GM12878 (cell line): ENCODE measurements around the gene KLK8. TPM values are rescaled to one million over a fixed set of nuclear protein-coding genes. Genes with fewer than 3 reads are reported as not detected.

Experiments used
- ATAC-seq: fragments of 200-7000 bp; cut with Tn5 transposase; 3 replicates; pipeline ENCODE4 v1.9.1; 2020; ENCODE audit warnings: mild to moderate bottlenecking, moderate library complexity
- BruUV-seq: library from RNA; stranded (reverse); fragments of 400-500 nt; replicated peaks from 2 replicates; lab custom pipeline; 2021; lab: Mats Ljungman, UMichigan
- CTCF ChIA-PET: fragments of 300-600 bp; sonication (Branson Sonifier 250); formaldehyde crosslinking; extraction: SDS; loops from one replicate; lab custom pipeline; 2021; ENCODE audit warnings: inconsistent platforms; lab: Yijun Ruan, JAX
- POLR2A ChIA-PET: fragments of 350-600 bp; formaldehyde crosslinking; extraction: SDS; loops from one replicate; lab custom pipeline; 2021; ENCODE audit warnings: inconsistent platforms; lab: Charles Lee
- RAD21 ChIA-PET: fragments of 300-600 bp; sonication (Branson Sonifier 250); formaldehyde crosslinking; loops from one replicate; lab custom pipeline; 2023; ENCODE audit warnings: antibody characterized with exemption; ENCODE audit not compliant: unreplicated experiment; lab: Charles Lee
- SMC1A ChIA-PET: fragments of 300-600 bp; sonication (Branson Sonifier 250); formaldehyde crosslinking; loops from one replicate; lab custom pipeline; 2023; ENCODE audit not compliant: unreplicated experiment, uncharacterized antibody; lab: Charles Lee
- DNase-seq: peaks from one replicate; pipeline ENCODE4 v3.0.0-alpha.2; 2011; ENCODE audit warnings: low read depth, low spot score
- FAIRE-seq: peaks from 3 replicates; lab custom pipeline; 2011; peaks lifted over from hg19 to GRCh38; lab: Jason Lieb, UNC
- H2AFZ ChIP-seq: 2 replicates; pipeline ENCODE4 v1.6.0; 2011; ENCODE audit warnings: low read depth, low read length, control low read depth; ENCODE audit not compliant: control insufficient read depth
- H3K27ac ChIP-seq: 2 replicates; pipeline ENCODE4 v1.5.1; 2011; ENCODE audit warnings: control low read depth; ENCODE audit not compliant: control insufficient read depth, insufficient read depth
- H3K27me3 ChIP-seq, 2 experiments: replicated peaks in 1 of 2; 2 replicates each; pipeline versions ENCODE4 v1.6.0 to v1.6.1; 2011; ENCODE audit warnings: low read length in 1 of 2; ENCODE audit not compliant: control insufficient read depth in 2 of 2, insufficient read depth in 2 of 2
- H3K36me3 ChIP-seq, 2 experiments: 2 replicates each; pipeline ENCODE4 v1.5.1; 2011; ENCODE audit warnings: low read length in 1 of 2; ENCODE audit not compliant: control insufficient read depth in 2 of 2, insufficient read depth in 2 of 2
- H3K4me1 ChIP-seq: 2 replicates; pipeline ENCODE4 v1.6.1; 2011; ENCODE audit warnings: mild to moderate bottlenecking, low read length, moderate library complexity, mixed read lengths; ENCODE audit not compliant: control insufficient read depth, insufficient read depth
- H3K4me2 ChIP-seq: 2 replicates; pipeline ENCODE4 v1.6.0; 2011; ENCODE audit warnings: control low read depth; ENCODE audit not compliant: control insufficient read depth, insufficient read depth
- H3K4me3 ChIP-seq: fragments of 200-600 bp; sonication (generic); 2 replicates; pipeline ENCODE4 v1.5.1; 2016
- H3K79me2 ChIP-seq: 2 replicates; pipeline ENCODE4 v1.6.0; 2011; ENCODE audit warnings: low read length; ENCODE audit not compliant: control insufficient read depth, insufficient read depth
- H3K9ac ChIP-seq: 2 replicates; pipeline ENCODE4 v1.8.0; 2011; ENCODE audit warnings: low read length, control low read depth, mixed read lengths; ENCODE audit not compliant: control insufficient read depth, insufficient read depth
- H3K9me3 ChIP-seq: replicated peaks from 3 replicates; pipeline ENCODE4 v1.5.1; 2011; ENCODE audit warnings: mild to moderate bottlenecking, low read length; ENCODE audit not compliant: control insufficient read depth, insufficient read depth
- H4K20me1 ChIP-seq: 2 replicates; pipeline ENCODE4 v1.6.0; 2011; ENCODE audit not compliant: control insufficient read depth, insufficient read depth
- CHD2 ChIP-seq: IDR thresholded peaks from 2 replicates; pipeline ENCODE4 v1.6.1; 2011; ENCODE audit warnings: low read depth, low read length, improper control_type of control experiment, borderline replicate concordance
- SIX5 ChIP-seq: IDR thresholded peaks from 2 replicates; pipeline ENCODE4 v1.6.1; 2011; ENCODE audit warnings: mild to moderate bottlenecking, low read depth, low read length, moderate library complexity; ENCODE audit not compliant: severe bottlenecking
- TAF1 ChIP-seq: IDR thresholded peaks from 2 replicates; pipeline ENCODE4 v1.6.1; 2011; ENCODE audit warnings: mild to moderate bottlenecking, low read depth, low read length, borderline replicate concordance
- TBL1XR1 ChIP-seq: IDR thresholded peaks from 2 replicates; pipeline ENCODE4 v1.6.1; 2012; ENCODE audit warnings: low read depth, low read length, improper control_type of control experiment
- YY1 ChIP-seq: IDR thresholded peaks from 2 replicates; pipeline ENCODE4 v1.6.1; 2011; ENCODE audit warnings: low read depth, mild to moderate bottlenecking, low read length
- ZNF384 ChIP-seq: IDR thresholded peaks from 2 replicates; pipeline ENCODE4 v1.6.1; 2012; ENCODE audit warnings: low read depth, mild to moderate bottlenecking, low read length, improper control_type of control experiment, borderline replicate concordance
- ZZZ3 ChIP-seq: IDR thresholded peaks from 2 replicates; pipeline ENCODE4 v1.6.1; 2011; ENCODE audit warnings: low read depth; ENCODE audit not compliant: control insufficient read depth, insufficient read length
- WGBS: methylation state at CpG from one replicate; pipeline ENCODE4 v1.1.6; 2016; ENCODE audit warnings: low lambda C conversion rate; ENCODE audit not compliant: insufficient replicate concordance, insufficient coverage; ENCODE audit errors: missing lambda C conversion rate; 5-methylcytosine and 5-hydroxymethylcytosine counted together
- in situ Hi-C: fragments of 300-500 bp; cut with MboI; formaldehyde crosslinking; loops from 9 replicates; pipeline ENCODE4 v1.14.3; 2018; ENCODE audit warnings: mixed read lengths
- intact Hi-C: fragments of 100-400 bp; cut with micrococcal nuclease; formaldehyde crosslinking; loops from one replicate; pipeline ENCODE4 v1.14.2; 2022; ENCODE audit not compliant: unreplicated experiment
- polyA plus RNA-seq, 11 experiments: library from polyadenylated mRNA; depleted of rRNA in 4 of 11; unstranded in 6 of 11; stranded (reverse) in 5 of 11; fragments of >200 nt; fragmentation: Nextera tagmentation in 4 of 11; fragmentation: Illumina TruSeq in 1 of 11; extraction: Ambion mirVana in 4 of 11; extraction: Trizol in 1 of 11; gene quantifications; 1 replicate in 1 of 11; 2 replicates in 10 of 11; pipeline versions ENCODE4 v1.2.1 to v1.2.3, GENCODE V29; 2011 to 2016; ENCODE audit warnings: inconsistent platforms in 2 of 11, missing spikeins in 2 of 11, low read depth in 1 of 11
- total RNA-seq, 4 experiments: library from RNA; depleted of rRNA in 3 of 4; stranded (reverse); fragments of >200 nt in 3 of 4; fragmentation: Illumina TruSeq in 1 of 4; extraction: Trizol in 1 of 4; gene quantifications; 2 replicates each; pipeline versions ENCODE4 v1.2.1 to v1.2.3, GENCODE V29; 2013 to 2021
- TF ChIP-seq, protein P1 (sequence below): IDR thresholded peaks from 2 replicates; pipeline ENCODE4 v1.6.1; 2011; ENCODE audit warnings: borderline replicate concordance, low read depth, mild to moderate bottlenecking, moderate library complexity, mixed read lengths, low read length; ENCODE audit not compliant: insufficient read depth; ENCODE audit errors: extremely low read length
- TF ChIP-seq, protein P2 (sequence below): IDR thresholded peaks from 2 replicates; pipeline ENCODE4 v1.6.1; 2011; ENCODE audit warnings: low read depth, mild to moderate bottlenecking, low read length, moderate library complexity, borderline replicate concordance; ENCODE audit errors: extremely low read depth

The KLK8 gene
- total and polyA plus RNA-seq, 10 of the 15 experiments (the other 5 are each of a cell fraction or from before 2014, with no cell fraction given) = not detected

GRCh38 chr19:51025809-51026553 lies 24.6 kb upstream of the KLK8 start (continued):
- TF ChIP-seq CHD2 (no peak), ZNF384 (no peak), YY1 (no peak), TBL1XR1 (no peak)

DNA sequence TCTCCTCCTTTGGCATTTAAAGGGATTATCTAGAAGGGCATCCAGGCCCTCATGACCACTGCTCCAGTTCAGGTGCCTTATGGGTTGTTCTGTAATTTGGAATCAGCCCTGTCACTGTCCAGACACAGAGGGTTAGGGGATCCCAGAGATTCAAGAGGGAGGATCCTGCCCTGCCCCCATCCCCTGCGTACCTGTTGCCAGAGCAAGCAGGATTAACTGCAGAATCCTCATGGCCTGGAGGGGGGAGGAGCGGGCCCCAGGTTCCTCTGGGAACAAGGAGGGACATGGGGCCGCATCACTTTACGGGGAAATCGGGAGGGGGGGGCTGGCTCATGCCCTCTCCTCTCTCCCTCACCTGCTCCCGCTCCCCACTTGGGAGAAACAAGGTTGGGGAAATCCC lies 24.0 kb upstream of the KLK8 start:
- Histone ChIP-seq H3K36me3 (no peaks in the 10 kb centered on the region), H3K4me1 (no peaks in the 10 kb centered on the region), H3K4me2 (no peak overlapping the region), H3K27ac (no peak overlapping the region), H3K79me2 (no peaks in the 10 kb centered on the region), H2AFZ (no peak overlapping the region), H4K20me1 (no peaks in the 10 kb centered on the region), H3K4me3 (no peak overlapping the region), H3K27me3 (no peaks in the 10 kb centered on the region; a peak in 1 of 4 replicates), H3K9me3 (no peaks in the 10 kb centered on the region), H3K9ac (no peak overlapping the region)
- ChIA-PET CTCF (interaction anchor here (0.7 kb wide), 1 partner anchor 54 kb away, joined by 3 read pairs; no protein-coding TSS in a partner anchor), POLR2A (no interaction called here), RAD21 (no interaction called here), SMC1A (no interaction called here)
- DNase-seq (no peak), ATAC-seq (no peak), FAIRE-seq (no peak)
- TF ChIP-seq, protein P1, sequence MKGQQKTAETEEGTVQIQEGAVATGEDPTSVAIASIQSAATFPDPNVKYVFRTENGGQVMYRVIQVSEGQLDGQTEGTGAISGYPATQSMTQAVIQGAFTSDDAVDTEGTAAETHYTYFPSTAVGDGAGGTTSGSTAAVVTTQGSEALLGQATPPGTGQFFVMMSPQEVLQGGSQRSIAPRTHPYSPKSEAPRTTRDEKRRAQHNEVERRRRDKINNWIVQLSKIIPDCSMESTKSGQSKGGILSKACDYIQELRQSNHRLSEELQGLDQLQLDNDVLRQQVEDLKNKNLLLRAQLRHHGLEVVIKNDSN = no peak
- TF ChIP-seq SIX5 (no peak), TAF1 (no peak), ZZZ3 (no peak), TBL1XR1 (no peak)
- TF ChIP-seq, protein P2, sequence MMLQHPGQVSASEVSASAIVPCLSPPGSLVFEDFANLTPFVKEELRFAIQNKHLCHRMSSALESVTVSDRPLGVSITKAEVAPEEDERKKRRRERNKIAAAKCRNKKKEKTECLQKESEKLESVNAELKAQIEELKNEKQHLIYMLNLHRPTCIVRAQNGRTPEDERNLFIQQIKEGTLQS = no peak
- in situ Hi-C loops = no loop called here
- no TSS peak for BruUV-seq
- WGBS = 45% methylated on average over 6 of the region's 6 CpGs
- intact Hi-C loops = no loop called here
